ENCODE data around the gene KAZN.

DNA sequence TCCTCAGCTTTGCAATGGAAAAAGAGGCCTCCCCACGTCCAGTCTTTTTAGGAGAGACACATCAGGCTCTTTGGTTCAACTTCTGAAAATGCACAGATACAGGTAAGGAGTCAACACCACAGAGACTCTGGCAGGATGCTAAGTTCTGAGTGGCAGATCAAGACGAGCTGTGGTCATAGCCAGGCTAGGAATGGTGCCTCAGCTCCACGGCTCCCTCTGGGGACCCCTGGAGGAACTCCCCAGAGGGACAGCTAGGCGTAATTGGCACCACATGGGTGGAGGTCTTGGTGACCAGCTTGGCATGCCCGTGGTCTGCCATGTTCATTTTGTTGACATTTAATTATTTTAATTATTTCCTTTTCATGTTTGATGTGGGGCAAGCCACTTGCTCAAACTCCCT is 206.1 kb downstream of the KAZN start:
- TF ChIP-seq, protein P1, sequence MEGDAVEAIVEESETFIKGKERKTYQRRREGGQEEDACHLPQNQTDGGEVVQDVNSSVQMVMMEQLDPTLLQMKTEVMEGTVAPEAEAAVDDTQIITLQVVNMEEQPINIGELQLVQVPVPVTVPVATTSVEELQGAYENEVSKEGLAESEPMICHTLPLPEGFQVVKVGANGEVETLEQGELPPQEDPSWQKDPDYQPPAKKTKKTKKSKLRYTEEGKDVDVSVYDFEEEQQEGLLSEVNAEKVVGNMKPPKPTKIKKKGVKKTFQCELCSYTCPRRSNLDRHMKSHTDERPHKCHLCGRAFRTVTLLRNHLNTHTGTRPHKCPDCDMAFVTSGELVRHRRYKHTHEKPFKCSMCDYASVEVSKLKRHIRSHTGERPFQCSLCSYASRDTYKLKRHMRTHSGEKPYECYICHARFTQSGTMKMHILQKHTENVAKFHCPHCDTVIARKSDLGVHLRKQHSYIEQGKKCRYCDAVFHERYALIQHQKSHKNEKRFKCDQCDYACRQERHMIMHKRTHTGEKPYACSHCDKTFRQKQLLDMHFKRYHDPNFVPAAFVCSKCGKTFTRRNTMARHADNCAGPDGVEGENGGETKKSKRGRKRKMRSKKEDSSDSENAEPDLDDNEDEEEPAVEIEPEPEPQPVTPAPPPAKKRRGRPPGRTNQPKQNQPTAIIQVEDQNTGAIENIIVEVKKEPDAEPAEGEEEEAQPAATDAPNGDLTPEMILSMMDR (IDR thresholded peaks at IDR 0.05; ENCODE audit: insufficient read depth, low read depth, low read length) = no peak
- no peak for TF ChIP-seq EZH2 (IDR thresholded peaks at IDR 0.05; ENCODE audit: insufficient read depth, low read length)
